GM19395 (cell line): Measurements from ENCODE around the gene COX19.

Experiments
- ATAC-seq: cut with Tn5 transposase; IDR thresholded peaks from one replicate; pipeline ENCODE4 v1.9.1; 2021; ENCODE audit warnings: mild to moderate bottlenecking, moderate library complexity; ENCODE audit not compliant: unreplicated experiment

Gene COX19

DNA sequence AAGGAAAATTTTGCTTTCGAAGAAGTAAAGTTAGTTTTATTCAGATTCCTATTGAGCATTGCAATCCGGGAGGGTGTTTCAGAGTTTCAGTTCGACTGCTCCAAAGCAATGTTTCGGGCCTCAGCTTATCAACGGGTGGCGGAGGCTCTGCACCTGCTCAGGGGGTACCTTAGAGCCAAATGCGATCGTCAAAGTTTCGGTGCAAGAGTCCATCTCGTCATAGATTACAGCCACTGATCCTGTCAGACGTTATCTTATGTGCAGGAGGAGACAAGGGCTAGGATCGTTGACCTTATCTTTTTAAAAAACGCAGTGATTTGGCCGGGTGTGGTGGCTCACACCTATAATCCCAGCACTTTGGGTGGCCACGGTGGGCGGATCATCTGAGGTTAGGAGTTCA is 3.8 kb upstream of the COX19 start:
- ATAC-seq: no peak

DNA sequence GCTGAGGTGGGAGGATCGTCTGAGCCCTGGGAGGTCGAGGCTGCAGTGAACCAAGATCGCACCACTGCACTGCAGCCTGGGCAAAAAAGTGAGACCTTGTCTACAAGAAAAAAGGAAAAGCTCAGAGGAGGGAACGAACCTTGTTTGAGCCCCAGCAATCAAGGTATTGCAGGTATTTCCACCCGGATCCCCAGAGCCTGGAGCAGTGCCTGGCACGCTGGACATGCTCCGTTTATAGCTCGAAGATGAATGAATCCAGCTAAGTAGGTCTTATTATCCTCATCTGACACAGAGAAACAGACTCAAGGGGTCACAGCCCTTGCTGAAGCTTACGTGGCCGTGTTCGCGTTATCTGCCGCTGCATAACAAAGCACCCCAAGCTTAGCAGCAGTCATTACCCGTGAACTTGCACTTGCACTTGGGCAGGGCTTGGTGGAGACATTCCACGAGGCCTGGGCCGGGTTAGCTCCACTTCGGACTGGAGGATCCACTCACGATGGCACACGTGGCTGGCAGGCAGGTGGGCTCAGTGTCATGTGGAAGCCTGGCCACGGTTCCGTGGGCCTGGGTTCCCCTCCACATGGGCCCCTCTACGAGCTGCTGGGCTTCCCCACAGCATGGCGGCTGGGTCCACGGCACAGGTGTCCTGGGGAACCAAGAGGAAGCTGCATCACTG is 3.2 kb upstream of the COX19 start:
- ATAC-seq: no peak

DNA sequence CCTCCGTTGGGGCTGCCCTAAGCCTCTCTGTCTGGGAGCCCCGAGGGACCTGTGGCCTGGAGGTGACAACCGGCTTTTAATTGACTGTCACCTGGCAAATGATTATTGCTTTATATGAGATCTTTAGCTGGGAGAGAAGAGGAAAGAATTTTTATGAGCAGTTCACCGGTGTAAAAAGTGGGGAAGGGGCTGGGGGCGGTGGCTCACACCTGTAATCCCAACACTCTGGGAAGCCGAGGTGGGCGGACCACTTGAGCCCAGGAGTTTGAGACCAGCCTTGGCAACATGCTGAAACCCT is 2.6 kb upstream of the COX19 start:
- no peak for ATAC-seq

DNA sequence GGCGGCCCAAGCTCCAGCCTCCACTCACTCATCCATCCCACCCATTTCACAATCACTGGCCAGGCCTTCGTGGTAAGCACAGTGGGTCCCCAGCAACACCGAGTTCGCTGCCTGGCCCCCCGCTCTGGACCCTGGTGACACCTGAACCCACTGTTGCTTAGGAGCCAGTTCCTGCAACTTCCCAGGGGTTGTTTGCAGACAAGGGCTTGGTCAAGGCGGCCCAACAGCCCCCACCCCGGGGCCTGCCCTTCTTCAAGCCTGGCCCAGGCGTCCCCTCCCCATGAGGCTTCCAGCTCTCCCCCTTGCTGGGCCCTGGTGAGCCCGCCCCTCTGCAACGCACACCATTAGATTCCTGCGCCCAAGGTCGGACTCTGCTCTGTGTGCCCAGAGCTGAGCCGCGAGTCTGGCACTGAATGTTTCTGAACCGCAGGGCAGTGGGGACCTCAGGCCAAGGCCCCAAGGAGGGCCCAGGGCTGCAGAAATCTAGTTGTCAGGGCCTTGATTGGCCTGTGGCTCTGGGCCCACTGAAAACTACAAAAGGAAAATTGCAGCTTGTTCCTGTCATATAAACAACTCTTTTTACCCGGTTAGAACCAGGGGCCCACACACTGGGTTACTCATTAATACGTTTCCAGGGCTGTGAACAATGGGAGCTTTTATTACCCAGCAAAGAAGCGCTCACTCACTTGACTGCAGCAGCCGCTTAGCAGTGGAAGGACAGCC is 2.1 kb upstream of the COX19 start:
- no peak for ATAC-seq

DNA sequence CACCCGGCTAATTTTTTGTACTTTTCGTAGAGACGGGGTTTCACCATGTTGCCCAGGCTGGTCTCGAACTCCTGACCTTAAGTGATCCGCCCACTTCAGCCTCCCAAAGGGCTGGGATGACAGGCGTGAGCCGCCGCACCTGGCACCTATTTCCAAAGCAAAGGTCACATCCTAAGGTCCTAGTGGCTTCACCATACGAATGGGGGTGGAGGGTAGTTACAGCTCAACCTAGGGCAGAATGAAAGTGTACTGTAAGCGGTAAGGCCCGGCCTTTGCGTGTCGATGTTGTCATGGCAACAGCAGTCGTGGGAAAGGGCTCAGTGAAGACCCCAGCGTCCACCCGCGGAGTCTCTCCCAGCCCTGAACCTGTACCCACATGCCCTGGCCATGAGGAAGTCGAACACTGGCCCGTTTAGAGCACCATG is 1.6 kb upstream of the COX19 start:
- ATAC-seq: no peak

DNA sequence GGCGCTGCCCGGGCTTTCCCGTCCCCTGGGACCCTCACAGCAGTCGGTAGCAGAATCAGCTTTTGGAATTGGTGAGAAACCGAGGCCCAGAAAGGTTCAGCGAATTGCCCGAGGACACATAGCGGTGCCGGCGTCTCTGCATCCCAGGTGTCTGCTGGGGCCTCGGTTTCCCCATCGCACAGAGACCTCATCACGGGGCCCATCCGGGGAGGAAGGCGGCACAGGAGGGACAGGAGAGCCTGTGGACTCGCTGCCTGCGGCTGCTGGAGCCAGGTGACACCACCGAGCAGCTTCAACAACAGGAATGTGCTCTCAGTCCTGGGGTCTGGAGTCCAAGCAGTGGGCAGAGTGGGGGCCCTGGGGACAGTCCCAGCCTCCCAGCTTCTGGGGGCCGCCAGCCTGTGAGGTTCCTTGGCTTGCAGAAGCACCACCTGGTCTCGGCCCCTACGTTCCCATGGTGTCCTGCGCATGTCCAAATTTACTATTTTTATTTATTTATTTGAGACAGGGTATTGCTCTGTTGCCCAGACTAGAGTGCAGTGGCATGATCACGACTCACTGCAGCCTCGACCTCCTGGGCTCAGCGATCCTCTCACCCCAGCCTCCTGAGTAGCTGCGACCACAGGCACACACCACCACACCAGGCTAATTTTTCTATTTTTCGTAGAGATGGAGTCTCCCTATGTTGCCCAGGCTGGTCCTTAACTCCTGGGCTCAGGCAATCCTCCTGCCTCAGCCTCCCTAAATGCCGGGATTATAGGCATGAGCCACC is 539 bp upstream of the COX19 start:
- no peak for ATAC-seq

DNA sequence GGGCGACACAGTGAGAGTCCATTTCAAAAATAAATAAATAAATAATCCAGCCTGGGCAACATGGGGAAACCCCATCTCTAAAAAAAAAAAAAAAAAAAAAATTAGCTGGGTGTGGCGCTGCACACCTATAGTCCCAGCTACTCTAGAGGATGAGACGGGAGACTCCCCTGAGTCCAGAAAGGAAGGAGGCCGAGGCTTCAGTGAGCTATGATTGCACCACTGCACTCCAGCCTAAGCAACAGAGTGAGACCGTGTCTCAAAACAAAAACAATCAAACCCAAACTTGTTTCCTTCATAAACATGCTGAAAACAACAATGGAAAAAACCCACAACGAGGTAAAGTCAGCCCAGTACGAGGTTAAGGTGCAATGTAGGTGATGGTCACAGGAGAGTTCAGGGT is 1.2 kb downstream of the COX19 start:
- no peak for ATAC-seq

DNA sequence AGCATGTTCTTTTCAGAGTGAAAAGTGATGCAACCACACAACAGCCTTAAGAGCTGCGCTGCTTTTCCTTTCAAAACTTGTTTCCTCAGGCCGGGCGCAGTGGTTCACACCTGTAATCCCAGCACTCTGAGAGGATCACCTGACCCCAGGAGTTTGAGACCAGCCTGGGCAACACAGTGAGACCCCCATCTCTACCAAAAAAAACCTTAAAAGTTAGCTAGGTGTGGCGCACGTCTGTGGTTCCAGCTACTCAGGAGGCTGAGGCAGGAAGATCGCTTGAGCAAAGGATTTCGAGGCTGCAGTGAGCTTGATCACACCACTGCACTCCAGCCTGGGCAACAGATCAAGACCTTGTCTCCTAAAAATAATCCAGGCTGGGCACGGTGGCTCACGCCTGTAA is 2.0 kb downstream of the COX19 start:
- no peak for ATAC-seq

DNA sequence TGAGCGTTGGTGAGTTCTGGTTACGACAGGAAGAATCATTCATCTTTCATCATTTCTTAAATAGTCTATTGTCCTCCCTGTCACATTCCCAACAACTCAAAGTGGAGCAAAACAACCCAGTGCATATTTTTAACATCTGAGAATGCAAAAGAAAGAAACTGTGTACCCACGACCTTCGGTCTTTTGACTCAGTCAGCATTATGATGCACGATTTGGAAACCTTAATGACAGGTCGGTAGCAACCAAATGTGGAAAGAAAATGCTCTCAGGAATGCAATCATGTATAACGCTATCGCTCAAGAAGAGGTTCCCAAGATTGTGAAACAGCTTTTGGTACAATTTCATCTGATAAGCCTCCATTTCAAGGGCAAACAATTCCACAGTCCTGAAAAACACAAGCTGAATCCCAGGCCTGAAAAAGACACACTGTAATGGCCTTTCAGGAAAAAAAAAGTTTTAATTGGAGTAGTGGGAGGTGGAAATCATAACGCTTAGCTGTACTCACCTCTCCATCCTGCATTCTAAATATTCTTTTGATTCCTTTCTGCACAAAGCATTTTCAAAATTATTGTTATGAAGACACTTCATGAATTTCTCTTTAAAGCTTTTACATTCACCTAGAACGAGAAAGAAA is 2.6 kb downstream of the COX19 start:
- ATAC-seq: no peak

DNA sequence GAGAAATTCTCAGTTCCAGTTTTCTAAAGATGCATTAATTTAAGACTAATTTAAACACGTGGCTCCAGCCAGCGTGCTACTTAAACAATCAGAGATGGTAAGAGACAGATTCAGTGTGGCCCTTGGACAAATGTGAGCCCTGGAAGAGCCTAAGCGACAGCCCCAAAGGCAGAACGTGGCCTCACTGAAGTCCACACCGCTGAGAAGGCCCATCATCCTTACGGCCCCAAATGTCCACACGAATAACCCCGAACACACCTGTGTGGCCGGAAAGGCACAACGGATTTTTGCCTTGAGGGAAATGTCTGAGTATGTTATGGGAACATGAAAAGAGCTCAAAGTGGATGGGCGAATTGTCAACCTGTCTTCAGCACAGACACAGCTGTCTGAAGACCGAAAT is 3.2 kb downstream of the COX19 start:
- ATAC-seq: no peak

DNA sequence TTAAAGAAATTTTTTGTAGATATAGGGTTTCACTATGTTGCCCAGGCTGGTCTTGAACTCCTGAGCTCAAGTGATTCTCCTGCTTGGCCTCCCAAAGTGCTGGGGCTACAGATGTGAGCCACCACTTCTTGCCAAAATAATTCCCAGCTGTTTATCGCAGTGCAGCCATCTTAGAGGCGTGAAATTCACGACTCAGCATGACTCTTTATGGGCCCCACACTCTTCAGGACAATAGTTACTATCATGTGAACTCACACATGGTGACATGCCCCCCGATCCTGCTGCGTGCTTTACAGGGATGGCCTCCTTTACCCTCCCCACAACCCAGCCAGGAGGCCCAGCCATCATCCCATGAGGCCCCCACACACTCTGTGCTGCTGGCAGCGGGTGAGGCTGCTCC is 4.6 kb downstream of the COX19 start:
- ATAC-seq: no peak

DNA sequence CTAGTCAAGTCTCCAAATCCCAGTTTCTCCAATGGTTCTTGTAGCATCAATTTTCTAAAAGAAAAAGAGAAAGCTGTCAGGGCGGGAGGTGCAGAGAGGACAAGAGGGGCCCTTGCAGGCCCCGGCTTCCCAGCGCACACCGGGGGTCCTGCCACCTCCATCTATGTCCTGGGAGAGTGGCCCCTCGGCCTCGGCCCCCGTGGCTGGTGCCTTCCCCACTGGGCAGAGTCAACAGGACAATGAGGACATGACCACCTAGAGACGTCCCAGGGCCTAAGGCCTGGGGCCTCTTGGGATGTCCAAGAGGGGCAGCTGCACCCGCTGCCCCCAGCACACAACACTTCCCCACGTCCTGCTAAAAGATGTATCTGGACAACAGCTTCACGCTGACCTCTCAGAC is 5.9 kb downstream of the COX19 start:
- ATAC-seq: no peak

DNA sequence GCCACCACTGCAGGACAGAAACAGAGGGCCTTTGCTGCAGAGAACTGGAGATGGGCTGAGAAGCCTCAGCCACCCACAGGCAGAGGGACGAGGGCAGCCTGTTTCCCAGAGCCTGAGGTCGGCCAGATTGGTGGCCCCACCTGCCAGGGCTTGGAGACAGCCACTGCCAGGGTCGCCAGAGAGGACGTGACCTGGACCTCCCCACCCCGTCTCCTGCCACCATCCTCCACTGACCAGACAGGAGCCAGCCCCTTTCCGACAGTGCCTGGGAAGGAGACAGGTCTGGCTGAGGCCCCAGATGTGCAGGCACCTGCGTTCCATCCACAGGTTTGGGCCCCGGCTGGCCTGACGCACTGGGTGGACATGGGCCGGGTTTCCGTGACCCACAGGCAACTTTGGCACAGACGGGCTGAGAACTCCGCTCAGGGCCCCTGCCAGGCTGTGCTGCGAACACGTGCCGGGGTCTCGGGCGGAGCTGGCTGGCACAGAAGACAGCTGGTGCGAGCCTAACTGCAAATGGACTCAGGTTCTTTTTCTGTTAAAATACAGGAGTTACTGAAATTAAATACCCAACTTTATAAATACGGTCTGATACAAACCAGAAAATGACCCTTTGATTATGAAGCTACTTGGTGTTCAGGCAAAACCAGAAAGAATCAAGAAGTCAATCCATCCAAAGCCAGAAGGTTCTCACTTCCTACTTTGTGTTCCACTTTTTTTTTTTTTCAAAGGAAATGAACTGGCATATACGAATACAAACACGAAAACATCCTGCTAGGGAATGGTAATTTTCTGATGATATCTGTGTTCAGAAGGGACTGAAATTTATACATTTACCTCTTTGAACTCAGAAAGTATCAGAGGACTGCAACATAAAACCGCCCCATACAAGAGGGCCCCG is 6.9 kb downstream of the COX19 start:
- no peak for ATAC-seq

DNA sequence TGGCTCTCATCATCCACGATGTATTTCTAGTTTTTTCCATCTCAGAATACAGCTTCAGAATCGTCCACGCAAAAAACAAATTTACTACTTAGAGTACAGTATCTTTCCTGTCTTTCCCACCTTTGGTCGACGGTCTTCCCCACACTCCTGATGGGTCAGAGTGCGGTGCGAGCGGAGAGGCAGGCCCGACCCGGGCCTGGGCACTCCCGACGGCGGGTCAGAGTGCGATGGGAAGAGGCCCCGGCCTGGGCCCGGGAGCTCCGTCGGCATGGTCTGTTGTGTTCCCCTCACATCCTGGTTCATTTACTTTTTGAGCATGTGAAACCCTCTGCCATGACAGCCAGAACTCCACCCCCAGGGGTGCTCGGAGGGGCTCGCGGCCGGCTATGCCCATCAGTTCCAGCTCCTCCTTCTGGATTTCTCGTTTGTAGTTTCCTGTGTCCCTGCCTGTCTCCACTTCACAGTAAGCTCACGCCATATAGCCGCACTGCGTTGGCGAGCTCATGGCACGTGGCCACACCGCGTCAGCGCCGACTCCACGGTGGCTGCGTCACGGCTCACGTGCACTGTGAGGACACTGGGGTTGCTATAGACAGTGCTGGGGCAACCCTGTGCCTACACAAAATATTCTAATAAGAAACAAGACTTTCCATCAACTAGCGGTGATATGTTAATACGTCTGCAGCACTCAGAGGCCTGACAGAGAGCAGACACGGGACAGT is 7.8 kb downstream of the COX19 start:
- ATAC-seq: no peak

DNA sequence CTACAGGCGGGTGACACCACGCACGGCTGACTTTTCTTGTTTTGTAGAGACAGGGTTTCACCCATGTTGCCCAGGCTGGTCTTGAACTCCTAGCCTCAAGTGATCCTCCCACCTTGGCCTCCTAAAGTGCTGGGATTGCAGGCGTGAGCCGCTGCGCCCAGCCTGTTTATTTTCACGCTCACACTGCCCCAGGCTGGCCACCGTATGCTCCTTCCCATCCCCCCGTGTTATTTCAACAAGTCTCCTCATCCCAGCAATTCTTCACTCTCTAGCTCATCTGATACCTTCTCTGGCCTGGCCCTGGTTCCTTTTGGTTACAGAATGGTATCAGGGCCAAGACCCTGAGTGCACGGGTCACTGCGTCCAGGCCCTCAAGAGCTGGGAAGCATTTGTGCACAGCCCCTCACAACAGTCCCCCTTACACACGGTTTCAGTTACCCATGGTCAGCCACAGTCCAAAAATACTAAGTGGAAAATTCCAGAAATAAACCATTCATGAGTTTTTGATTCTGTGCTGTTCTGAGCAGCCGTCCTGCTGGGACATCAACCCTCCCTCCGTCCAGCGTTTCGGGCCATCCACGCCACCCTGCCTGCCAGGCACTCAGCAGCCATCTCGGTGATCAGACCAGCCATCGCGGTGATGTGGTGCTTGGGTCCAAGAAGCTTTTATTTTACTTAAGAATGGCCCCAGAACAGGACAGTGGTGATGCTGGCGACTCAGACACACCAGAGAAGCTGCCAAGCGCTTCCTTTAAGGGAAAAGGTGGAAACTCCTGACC is 8.9 kb downstream of the COX19 start:
- no peak for ATAC-seq

DNA sequence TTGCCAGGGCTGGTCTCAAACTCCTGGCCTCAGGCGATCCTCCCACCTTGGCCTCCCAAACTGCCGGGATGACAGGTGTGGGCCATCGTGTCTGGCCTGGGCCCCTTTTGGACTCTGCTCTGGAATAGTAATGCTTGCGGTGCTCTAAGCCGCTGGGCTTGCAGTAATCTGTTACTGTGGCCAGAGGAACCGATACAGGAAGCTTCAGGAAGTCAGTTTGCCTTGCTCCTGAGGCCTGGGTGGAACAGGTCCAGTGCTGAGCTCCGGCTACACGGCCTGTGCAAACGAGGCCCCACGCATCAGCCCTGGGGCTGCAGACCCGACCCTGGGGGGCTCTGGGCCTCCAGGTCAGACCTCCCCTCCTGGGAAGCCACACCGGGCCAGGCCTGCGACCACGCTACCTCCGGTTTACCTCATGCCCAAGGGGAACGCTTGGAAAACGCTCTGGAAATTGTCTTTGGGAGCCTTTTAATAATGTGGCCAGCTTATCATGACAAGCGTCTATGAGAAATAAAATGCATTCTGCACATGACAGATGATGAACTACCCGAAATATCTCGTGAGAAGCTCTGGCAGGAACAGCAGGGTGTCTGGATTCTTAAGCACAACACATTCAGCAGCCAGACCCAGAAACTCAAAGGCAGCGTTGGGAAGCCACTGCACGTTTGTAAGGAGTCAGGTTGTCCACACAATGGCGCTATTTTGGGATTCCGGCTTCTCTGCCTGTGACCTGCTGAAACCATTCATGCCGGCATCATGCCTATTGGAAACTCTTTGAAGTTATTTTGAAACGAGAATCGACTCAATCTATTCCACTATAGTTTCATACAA is 10.7 kb downstream of the COX19 start:
- ATAC-seq: no peak

DNA sequence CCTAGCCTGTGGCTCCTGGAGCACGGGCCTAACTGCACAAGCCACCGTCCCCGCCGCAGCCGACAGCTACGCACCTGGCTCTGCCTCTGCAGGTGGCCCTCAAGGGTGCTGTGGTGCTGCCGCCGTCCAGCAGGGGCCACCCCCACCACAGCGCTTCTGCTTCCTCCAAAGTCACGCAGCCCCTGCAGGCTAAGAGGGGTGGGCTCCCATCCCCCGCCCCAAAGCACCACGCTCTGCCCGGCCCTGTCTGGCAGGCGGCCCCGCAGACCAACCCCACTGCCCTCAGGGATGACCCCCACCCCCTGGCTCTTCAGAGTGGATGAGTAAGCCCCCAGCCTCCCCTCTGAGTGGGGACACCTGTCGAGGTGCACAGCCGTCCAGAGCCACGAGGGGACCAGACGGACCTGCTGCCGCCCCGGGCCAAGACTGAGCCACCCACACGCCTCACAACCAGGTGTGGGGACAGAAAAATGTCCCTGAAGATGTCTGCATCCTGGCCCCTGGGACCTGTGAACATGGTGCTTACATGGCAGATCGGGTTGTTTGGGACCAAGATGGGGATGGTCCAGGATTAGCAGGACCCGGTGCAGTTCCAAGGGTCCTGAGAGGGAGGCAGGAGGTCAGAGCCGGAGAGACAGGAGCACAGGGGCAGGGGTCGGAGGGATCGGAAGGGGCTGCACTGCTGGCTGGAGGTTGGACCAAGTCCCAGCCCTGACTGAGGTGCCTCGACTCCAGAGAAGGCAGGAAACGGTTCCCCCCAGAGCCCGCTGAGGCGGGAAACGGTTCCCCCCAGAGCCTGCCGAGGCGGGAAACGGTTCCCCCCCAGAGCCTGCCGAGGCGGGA is 11.9 kb downstream of the COX19 start:
- ATAC-seq: no peak
